GM18907 (cell line): Measurements from ENCODE around the gene ZNF821.
"Not testable (repeated sequence)": the region's sequence is repeated elsewhere in the genome, so short reads cannot be mapped to it uniquely, and the experiment has no call there.

Source experiments
- ATAC-seq: cut with Tn5 transposase; IDR thresholded peaks from one replicate; pipeline ENCODE4 v1.9.1; 2021; ENCODE audit warnings: mild to moderate bottlenecking, moderate library complexity; ENCODE audit not compliant: unreplicated experiment

The ZNF821 gene

GRCh38 chr16:71863995-71864394 is 20.0 kb downstream of the ZNF821 start:
- ATAC-seq: no peak

DNA sequence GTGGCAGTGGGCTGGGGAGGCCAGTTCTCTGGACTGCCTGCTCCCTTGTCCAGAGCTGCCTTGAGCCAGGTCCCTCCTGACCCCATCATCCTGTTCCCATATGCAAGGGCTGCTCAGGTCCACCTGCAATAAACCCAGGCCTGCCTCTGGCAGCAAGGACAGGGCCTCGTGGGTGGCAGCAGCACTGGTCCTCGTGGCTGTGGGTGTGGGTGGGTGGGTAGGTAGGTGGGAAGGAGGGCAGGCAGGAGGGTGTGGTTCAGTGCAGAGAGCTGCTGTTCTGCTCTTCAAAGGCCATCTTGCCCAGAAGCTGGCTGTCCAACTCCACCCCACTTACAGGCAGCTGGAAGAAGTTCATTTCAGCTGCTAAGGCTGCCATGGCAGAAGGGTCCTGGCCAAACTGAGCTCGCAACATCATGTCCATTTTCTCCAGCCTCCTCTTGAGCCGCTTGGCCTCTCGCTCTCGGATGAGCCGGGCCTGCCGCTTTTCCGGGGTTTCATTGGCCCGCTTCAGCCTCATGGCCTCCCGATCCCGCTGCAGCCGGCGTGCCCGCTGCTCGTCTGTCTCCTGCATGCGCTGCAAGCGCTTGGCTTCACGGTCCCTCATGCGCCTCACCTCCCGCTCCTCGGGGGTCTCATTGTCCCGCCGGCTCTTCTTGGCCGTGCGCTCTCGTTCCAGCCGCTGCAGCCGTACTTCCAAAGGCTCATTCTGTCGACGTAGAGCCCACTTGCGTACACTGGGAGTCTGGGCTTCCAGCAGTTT is 24.0 kb downstream of the ZNF821 start:
- no peak for ATAC-seq

DNA sequence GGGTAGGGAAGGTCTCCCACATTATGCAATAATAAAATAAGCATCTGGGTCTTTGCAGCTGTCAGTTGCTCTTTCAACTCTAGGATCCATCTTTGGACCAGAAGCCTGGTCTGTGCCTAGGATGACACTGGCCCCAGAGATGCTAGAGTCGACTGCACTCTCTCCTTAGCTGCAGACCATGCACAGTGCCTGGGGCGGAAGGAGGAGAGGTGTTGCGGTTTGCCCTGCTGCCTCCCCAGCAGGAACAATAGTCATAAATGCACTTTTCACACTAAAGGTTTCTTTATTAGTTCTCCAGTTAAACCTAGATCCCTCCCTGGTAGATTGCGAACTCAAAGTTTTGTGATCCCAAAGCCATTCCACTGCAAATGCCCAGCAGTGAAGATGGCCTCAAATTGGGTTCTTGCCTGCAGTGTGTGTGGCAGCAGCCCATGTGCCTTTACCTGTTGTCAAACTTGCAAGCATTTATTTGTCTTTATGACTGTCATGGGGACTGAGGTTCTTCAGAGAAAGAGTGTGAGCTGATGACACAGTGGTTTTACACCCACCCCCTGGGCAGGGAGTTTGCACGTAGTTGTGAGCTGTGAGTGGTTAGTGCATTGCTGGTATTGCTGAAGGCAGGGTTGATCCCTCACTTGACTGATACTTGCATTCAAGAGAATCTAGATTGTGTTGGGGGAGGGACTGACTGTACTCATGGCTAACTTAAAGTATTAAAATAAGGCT is 27.9 kb downstream of the ZNF821 start:
- no peak for ATAC-seq

- no peak for ATAC-seq
These were observed 29.5 kb downstream of the ZNF821 start for GRCh38 chr16:71854369-71854948.

DNA sequence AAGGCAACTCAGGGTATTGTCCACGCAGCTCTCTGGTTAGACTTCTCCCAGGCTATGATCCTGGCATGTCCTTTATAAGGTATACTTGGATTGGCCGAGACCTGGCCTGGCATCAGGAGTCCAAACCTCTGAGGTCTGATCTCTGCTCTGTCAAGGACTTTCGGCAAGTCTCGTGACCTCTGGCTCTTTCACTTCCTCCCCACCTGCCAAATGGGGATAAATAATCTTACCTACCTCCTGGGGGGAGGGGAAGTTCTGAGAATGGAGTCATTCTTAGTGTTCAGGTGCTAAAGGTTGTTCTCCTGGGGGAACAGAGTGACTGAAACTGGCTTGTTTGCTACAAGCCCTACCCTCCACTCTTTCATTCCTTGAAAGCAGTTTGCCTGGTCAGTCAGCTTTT is 30.6 kb downstream of the ZNF821 start:
- peak; percentile 54 for ATAC-seq

DNA sequence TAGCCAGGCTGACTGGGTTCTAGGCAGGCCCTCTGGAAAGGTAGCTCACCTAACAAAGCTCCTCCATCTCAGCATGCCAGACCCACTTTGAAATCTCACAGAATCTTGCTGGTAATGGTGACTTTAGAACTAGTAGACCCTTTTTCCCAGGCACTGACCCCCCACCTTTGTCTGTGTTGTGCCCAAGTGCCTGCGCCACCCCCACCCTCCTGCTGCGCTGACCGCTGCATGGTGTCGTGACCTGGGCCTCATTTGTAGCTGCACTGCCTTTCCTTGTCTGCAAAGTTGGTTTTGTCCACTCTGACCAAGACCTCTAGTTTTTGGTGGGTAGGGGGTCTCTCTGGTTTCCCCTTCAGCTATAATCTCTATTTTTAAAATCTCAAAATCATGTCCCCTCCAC is 31.4 kb downstream of the ZNF821 start:
- ATAC-seq: no peak

- no peak for ATAC-seq
These were observed 31.8 kb downstream of the ZNF821 start for GRCh38 chr16:71852158-71852557.

- ATAC-seq: no peak
These were observed 32.2 kb downstream of the ZNF821 start for GRCh38 chr16:71851746-71852145.

GRCh38 chr16:71848622-71849021 is 35.4 kb downstream of the ZNF821 start:
- ATAC-seq: no peak

DNA sequence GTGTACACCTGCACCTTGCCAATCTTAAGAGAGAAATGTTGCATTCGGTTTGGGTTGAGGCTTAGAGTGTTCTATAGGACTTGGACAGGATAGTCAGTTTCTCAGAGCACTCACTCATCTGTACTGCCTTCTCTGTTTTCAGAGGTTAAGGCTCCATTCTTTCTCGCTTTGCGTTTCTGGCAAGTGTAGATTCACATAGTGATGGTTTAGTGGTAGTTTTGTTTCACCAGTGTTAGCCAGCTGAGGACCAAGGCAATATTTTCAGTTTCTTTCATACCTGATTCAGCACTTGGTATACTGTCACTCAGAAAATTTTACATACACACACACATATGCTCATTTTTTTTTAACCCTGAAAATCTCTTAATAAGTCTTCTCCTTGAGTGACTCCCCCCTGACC is 36.9 kb downstream of the ZNF821 start:
- no peak for ATAC-seq

DNA sequence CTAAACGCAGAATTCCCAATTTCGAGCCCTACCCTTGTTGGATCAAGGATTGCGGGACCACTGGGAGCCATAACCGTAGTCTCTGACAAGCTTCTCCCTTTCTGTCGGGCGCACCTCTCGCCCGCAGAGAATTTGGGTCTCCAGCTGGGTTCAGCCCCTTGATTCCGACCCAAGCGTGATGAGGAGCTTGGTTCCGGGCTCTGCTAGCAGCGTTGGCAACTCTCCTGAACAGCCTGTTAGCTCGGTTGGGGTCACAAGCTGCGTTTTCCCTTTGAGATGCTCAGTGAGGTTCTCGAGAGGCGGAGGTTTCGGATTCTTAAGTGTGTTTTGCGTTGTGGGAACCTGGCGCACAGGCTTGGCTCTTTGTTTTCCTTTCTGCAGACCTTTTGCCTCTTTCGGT is 37.6 kb downstream of the ZNF821 start:
- no peak for ATAC-seq

DNA sequence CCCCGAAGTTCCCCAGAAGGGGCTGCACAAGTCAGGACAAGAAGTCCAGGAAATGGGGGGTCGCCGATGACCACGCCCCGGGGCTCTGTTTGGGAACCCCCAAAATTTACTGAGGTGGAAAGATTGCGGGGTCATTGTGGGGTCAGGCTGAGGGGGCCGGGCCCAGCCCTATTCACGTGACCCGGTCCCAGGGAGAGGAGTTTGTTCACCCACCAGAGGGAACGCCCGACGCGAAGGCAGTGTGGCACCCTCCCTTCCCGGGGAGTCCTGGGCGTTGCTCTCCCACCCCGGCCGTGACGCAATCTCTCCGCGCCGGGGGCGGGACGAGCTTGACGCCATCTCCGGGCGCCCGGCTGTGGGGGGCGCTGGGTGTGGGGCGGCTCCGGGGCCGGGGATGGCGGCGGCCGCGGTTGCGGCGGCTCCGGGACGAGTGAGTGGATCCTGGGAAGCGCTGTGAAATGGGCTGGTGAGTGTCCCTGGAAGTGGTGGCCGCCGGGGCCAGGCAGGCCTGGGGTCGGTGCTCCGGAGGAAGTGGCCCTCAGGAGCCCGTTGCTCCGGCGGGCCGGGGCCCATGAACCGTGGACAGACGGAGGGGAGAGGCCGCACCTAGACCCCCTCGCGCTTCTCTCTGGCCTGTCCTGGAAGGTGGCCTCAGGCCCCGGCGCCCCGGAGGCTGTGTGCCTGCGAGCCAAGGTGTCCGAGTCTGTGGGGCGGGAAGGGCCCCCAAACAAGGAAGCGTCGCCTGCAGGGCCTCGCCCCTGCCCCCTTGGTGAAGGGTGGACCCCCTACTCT is 38.1 kb downstream of the ZNF821 start, which contains the start of gene ATXN1L:
Gene ATXN1L, plus strand, starts transcription at position 338 of the 792 bp plus-strand sequence. CDS start 3,765 bp downstream, outside the sequence.
- ATAC-seq: peak; percentile 79

- ATAC-seq: no peak
These were observed 40.4 kb downstream of the ZNF821 start for GRCh38 chr16:71843572-71843971.

DNA sequence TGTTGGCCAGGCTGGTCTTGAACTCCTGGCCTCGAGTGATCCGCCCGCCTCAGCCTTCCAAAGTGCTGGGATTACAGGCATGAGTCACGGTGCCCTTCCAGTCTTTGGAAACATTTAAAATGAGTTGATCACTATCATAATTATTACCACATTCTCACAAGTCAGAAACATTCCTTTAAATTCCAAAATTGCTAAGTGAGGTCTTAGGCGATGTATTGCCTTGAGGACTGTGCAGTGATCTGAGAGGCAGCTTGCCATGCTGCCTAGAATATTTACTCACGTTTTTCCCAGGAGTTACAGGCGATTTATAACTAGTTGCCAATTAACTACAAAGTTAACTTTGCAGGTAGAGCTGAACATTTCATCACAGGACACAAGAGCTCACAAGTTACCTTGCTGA is 43.9 kb downstream of the ZNF821 start:
- no peak for ATAC-seq

GRCh38 chr16:71837150-71837549 is 46.8 kb downstream of the ZNF821 start:
- ATAC-seq: no peak

GRCh38 chr16:71834291-71834690 is 49.7 kb downstream of the ZNF821 start:
- no peak for ATAC-seq

GRCh38 chr16:71832112-71832511 is 51.9 kb downstream of the ZNF821 start:
- ATAC-seq: not testable (repeated sequence)

- ATAC-seq: not testable (repeated sequence)
These were observed 52.3 kb downstream of the ZNF821 start for GRCh38 chr16:71831698-71832097.

- no peak for ATAC-seq
These were observed 53.6 kb downstream of the ZNF821 start for GRCh38 chr16:71830359-71830758.

DNA sequence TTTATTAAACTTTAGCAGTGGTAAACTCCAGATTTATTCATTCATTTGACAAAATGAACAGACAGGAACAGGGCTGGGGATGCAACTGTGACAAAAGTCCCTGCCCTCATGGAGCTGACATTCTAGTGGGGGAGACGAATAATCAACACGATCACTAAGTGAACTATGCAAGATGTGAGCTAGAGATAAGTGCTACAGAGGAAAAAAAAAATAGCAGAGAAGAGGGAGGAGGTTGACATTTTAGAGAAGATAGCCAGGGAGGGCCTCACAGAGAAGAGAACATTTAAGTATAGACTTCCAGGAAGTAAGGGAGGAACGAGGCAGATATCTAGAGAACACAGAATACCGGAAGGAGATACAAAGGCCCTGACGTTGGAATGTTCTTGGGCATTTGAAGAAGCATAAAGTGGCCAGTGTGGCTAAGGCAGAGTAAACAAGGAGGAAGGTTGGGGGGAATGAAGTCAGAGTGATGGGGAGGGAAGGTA is 57.4 kb downstream of the ZNF821 start:
- ATAC-seq: no peak

GRCh38 chr16:71817155-71817500 is 66.9 kb downstream of the ZNF821 start:
- ATAC-seq: peak; percentile 14
